Upper lobe of right lung (tissue), 1 donor: ENCODE measurements around the gene ZNF628. TPM values are rescaled to one million over a fixed set of nuclear protein-coding genes. Genes with fewer than 3 reads are reported as not detected.
A peak's percentile ranks its signal among the peaks of the same experiment; 100 is the strongest.

Source experiments
- ATAC-seq: fragments of 200-7000 bp; cut with Tn5 transposase; one replicate; pipeline ENCODE4 v1.9.1; 2020; ENCODE audit warnings: mild to moderate bottlenecking, moderate library complexity
- DNase-seq: peaks from one replicate; pipeline ENCODE4 v3.0.0-alpha.2; 2020
- H3K27ac ChIP-seq: fragments of 200-600 bp; one replicate; pipeline ENCODE4 v1.8.0; 2022
- H3K27me3 ChIP-seq: fragments of 200-600 bp; one replicate; pipeline ENCODE4 v1.8.0; 2022; ENCODE audit warnings: mild to moderate bottlenecking
- H3K36me3 ChIP-seq: fragments of 200-600 bp; one replicate; pipeline ENCODE4 v1.8.0; 2022
- H3K4me1 ChIP-seq: fragments of 200-600 bp; one replicate; pipeline ENCODE4 v1.8.0; 2022
- H3K4me3 ChIP-seq: fragments of 200-600 bp; one replicate; pipeline ENCODE4 v1.8.0; 2022; ENCODE audit warnings: mild to moderate bottlenecking
- H3K9me3 ChIP-seq: fragments of 200-600 bp; one replicate; pipeline ENCODE4 v1.8.0; 2022
- CTCF ChIP-seq: fragments of 200-600 bp; IDR thresholded peaks from one replicate; pipeline ENCODE4 v1.8.0; 2022; ENCODE audit warnings: antibody characterized with exemption
- intact Hi-C: fragments of 100-400 bp; cut with DNase I; formaldehyde crosslinking; loops from one replicate; pipeline ENCODE4 v1.11.0; 2022
- total RNA-seq: library from RNA; stranded (reverse); fragmentation: NEBNext Ultra II Directional; extraction: Animal tissue kit (Norgen Biotek cat#: 25700); gene quantifications from one replicate; pipeline ENCODE4 v1.2.1, GENCODE V29; 2021
- donor health status: DM: no; HTN: yes; CAD: no; lungs with severe emphysema.

Gene ZNF628
- total RNA-seq, 1 donor from 2014 or later = 10.2 TPM

DNA sequence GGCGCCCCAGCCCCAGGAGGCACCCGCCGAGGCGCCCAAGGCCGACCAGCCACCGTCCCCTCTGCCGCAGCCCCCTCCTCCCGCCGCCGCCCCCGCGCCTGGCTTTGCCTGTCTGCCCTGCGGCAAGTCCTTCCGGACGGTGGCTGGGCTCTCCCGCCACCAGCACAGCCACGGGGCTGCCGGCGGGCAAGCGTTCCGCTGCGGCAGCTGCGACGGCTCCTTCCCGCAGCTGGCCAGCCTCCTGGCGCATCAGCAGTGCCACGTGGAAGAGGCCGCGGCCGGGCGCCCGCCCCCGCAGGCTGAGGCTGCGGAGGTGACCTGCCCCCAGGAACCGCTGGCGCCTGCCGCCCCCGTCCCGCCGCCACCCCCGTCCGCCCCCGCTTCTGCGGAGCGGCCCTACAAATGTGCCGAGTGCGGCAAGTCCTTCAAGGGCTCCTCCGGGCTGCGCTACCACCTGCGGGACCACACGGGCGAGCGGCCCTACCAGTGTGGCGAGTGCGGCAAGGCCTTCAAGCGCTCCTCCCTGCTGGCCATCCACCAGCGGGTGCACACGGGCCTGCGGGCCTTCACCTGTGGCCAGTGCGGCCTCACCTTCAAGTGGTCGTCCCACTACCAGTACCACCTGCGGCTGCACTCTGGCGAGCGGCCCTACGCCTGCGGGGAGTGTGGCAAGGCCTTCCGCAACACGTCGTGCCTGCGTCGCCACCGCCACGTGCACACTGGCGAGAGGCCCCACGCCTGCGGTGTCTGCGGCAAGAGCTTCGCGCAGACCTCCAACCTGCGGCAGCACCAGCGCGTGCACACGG, 5.9 kb downstream of the ZNF628 start:
- DNase-seq (no peak), ATAC-seq (no peak)
- intact Hi-C loops = no loop called here
- H3K36me3 ChIP-seq = peaks cover 5% of the 10 kb centered on the region
- no peak overlapping the region for H3K4me3 ChIP-seq
- no peaks in the 10 kb centered on the region for H3K9me3 ChIP-seq
- TF ChIP-seq CTCF = no peak
- H3K4me1 ChIP-seq = peaks cover 13% of the 10 kb centered on the region
- no peaks in the 10 kb centered on the region for H3K27me3 ChIP-seq
- H3K27ac ChIP-seq = no peak overlapping the region

GRCh38 chr19:55482967-55483705, 6.7 kb downstream of the ZNF628 start:
- no peaks in the 10 kb centered on the region for H3K27me3 ChIP-seq
- peaks cover 5% of the 10 kb centered on the region for H3K36me3 ChIP-seq
- DNase-seq = no peak
- no peak overlapping the region for H3K27ac ChIP-seq
- H3K9me3 ChIP-seq = no peaks in the 10 kb centered on the region
- intact Hi-C loops = no loop called here
- H3K4me3 ChIP-seq = no peak overlapping the region
- H3K4me1 ChIP-seq = peaks cover 8% of the 10 kb centered on the region
- TF ChIP-seq CTCF = no peak
- ATAC-seq = no peak

- Histone ChIP-seq H3K4me1 (peaks cover 8% of the 10 kb centered on the region), H3K27ac (peak overlapping the region; percentile 69), H3K27me3 (no peaks in the 10 kb centered on the region), H3K36me3 (peaks cover 5% of the 10 kb centered on the region), H3K9me3 (no peaks in the 10 kb centered on the region), H3K4me3 (peak overlapping the region; percentile 55)
- ATAC-seq (no peak), DNase-seq (no peak)
- TF ChIP-seq CTCF = no peak
- intact Hi-C loops = no loop called here
Observed at GRCh38 chr19:55483706-55484592, 7.5 kb downstream of the ZNF628 start.

GRCh38 chr19:55484593-55485438, 8.4 kb downstream of the ZNF628 start, which contains the start of gene NAT14:
TSS of gene NAT14 (plus strand) at chr19:55485188. CDS start at chr19:55485709, 521 bp downstream.
- no peak for TF ChIP-seq CTCF
- Histone ChIP-seq H3K27ac (peak within 1 kb of the TSS; percentile 69), H3K36me3 (peaks cover 5% of the 10 kb centered on the region), H3K27me3 (no peaks in the 10 kb centered on the region), H3K4me3 (peak within 1 kb of the TSS; percentile 55), H3K9me3 (no peaks in the 10 kb centered on the region), H3K4me1 (peaks cover 8% of the 10 kb centered on the region)
- intact Hi-C loops = no loop called here
- DNase-seq (peak; percentile 81), ATAC-seq (peak; percentile 53)
